ENCODE results near the gene ITIH4. TPM values are rescaled to one million over a fixed set of nuclear protein-coding genes. Genes with fewer than 3 reads are reported as not detected.

Gene ITIH4
- total and polyA plus RNA-seq, 2 of the 13 experiments (the other 11 are each of a cell fraction or from before 2014, with no cell fraction given): 2.7 to 5.3 TPM

DNA sequence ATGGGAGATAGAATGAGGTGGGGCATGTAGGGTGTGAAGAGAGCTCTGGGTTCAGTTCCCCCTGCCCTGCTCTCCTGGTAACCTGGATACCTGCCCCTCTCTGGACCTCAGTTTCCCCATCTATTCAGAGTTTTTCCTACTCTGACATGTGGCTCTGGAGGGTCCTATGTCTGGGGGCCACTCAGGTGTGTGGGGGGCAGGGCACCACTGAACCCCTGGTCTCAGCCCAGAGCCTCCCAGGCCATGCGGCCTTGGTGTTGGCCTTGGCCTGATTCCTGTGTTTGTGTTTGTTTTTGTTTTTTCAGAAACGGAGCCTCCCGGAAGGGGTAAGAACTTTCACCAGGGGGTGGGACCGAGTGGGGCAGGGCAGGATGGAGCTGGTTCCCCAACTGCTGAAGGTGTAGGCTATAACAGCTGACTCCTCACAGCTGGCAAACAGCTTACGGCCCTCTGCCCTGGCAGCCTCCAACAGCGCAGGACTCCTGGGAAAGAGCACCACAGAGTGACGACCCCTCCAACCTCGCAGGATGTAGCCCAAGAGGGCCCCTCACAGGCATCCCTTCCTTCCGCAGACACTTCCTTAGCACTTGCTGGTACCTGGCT lies 35.1 kb downstream of the ITIH4 start (continued):
- TF ChIP-seq, protein P1, sequence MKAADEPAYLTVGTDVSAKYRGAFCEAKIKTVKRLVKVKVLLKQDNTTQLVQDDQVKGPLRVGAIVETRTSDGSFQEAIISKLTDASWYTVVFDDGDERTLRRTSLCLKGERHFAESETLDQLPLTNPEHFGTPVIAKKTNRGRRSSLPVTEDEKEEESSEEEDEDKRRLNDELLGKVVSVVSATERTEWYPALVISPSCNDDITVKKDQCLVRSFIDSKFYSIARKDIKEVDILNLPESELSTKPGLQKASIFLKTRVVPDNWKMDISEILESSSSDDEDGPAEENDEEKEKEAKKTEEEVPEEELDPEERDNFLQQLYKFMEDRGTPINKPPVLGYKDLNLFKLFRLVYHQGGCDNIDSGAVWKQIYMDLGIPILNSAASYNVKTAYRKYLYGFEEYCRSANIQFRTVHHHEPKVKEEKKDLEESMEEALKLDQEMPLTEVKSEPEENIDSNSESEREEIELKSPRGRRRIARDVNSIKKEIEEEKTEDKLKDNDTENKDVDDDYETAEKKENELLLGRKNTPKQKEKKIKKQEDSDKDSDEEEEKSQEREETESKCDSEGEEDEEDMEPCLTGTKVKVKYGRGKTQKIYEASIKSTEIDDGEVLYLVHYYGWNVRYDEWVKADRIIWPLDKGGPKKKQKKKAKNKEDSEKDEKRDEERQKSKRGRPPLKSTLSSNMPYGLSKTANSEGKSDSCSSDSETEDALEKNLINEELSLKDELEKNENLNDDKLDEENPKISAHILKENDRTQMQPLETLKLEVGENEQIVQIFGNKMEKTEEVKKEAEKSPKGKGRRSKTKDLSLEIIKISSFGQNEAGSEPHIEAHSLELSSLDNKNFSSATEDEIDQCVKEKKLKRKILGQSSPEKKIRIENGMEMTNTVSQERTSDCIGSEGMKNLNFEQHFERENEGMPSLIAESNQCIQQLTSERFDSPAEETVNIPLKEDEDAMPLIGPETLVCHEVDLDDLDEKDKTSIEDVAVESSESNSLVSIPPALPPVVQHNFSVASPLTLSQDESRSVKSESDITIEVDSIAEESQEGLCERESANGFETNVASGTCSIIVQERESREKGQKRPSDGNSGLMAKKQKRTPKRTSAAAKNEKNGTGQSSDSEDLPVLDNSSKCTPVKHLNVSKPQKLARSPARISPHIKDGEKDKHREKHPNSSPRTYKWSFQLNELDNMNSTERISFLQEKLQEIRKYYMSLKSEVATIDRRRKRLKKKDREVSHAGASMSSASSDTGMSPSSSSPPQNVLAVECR (CRISPR knock-in tag; IDR thresholded peaks at IDR 0.05; ENCODE audit: borderline replicate concordance): peak; percentile 66; the same call in 1 of the 2 replicates
- TF ChIP-seq ARNT2 (CRISPR knock-in tag; IDR thresholded peaks at IDR 0.05; ENCODE audit: low read depth) (peak; percentile 77), RAD21 (CRISPR knock-in tag; IDR thresholded peaks at IDR 0.05) (no peak), TAF1 (CRISPR knock-in tag; IDR thresholded peaks at IDR 0.05) (no peak), ZNF12 (CRISPR knock-in tag; IDR thresholded peaks at IDR 0.05) (no peak), KAT8 (CRISPR knock-in tag; IDR thresholded peaks at IDR 0.05) (peak; percentile 64; the same call in 1 of the 2 replicates), BCL6 (CRISPR knock-in tag; IDR thresholded peaks at IDR 0.05) (peak; percentile 89), ARHGAP35 (CRISPR knock-in tag; IDR thresholded peaks at IDR 0.05; ENCODE audit: borderline replicate concordance) (no peak), NFIC (IDR thresholded peaks at IDR 0.05; ENCODE audit: low read length) (peak; percentile 49; the same call in 1 of the 2 replicates), ASH2L (IDR thresholded peaks at IDR 0.05; ENCODE audit: insufficient read length, low read depth, low read length) (peak; percentile 27), FOXA1 (IDR thresholded peaks at IDR 0.05) (no peak), FOXA1 (CRISPR knock-in tag; IDR thresholded peaks at IDR 0.05) (peak; percentile 38; the same call in 1 of the 2 replicates), HHEX (CRISPR knock-in tag; IDR thresholded peaks at IDR 0.05) (no peak), CC2D1A (CRISPR knock-in tag; IDR thresholded peaks at IDR 0.05) (0 out of 2 replicates have a peak, but pooled peaks have one; percentile 75), PITX1 (CRISPR knock-in tag; IDR thresholded peaks at IDR 0.05) (peak; percentile 77), RARG (CRISPR knock-in tag; IDR thresholded peaks at IDR 0.05; ENCODE audit: low read depth) (0 out of 2 replicates have a peak, but pooled peaks have one; percentile 35)
- TF ChIP-seq, protein P2, sequence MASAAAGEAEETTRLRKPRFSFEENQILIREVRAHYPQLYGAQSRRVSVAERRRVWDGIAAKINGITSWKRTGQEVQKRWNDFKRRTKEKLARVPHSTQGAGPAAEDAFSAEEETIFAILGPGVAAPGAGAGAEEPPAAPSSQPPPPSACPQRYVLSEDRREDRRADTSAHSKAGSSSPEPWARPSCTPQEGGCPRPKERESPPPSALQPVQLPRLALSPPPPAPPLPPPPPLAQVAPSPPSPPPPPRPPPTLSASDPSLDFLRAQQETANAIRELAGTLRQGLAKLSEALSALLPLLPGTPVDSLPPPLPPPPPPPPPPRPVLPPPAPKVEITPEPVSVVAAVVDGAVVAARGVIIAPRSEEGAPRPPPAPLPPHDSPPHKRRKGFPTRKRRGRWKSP (CRISPR knock-in tag; IDR thresholded peaks at IDR 0.05): 0 out of 2 replicates have a peak, but pooled peaks have one; percentile 2
- TF ChIP-seq, protein P3, sequence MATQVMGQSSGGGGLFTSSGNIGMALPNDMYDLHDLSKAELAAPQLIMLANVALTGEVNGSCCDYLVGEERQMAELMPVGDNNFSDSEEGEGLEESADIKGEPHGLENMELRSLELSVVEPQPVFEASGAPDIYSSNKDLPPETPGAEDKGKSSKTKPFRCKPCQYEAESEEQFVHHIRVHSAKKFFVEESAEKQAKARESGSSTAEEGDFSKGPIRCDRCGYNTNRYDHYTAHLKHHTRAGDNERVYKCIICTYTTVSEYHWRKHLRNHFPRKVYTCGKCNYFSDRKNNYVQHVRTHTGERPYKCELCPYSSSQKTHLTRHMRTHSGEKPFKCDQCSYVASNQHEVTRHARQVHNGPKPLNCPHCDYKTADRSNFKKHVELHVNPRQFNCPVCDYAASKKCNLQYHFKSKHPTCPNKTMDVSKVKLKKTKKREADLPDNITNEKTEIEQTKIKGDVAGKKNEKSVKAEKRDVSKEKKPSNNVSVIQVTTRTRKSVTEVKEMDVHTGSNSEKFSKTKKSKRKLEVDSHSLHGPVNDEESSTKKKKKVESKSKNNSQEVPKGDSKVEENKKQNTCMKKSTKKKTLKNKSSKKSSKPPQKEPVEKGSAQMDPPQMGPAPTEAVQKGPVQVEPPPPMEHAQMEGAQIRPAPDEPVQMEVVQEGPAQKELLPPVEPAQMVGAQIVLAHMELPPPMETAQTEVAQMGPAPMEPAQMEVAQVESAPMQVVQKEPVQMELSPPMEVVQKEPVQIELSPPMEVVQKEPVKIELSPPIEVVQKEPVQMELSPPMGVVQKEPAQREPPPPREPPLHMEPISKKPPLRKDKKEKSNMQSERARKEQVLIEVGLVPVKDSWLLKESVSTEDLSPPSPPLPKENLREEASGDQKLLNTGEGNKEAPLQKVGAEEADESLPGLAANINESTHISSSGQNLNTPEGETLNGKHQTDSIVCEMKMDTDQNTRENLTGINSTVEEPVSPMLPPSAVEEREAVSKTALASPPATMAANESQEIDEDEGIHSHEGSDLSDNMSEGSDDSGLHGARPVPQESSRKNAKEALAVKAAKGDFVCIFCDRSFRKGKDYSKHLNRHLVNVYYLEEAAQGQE (IDR thresholded peaks at IDR 0.05; ENCODE audit: borderline replicate concordance in 1 of 2, low read depth in 1 of 2, low read length in 2 of 2): peak in 1 of 2 experiments; percentile 52; a peak in 1 of 4 replicates
- TF ChIP-seq, protein P4, sequence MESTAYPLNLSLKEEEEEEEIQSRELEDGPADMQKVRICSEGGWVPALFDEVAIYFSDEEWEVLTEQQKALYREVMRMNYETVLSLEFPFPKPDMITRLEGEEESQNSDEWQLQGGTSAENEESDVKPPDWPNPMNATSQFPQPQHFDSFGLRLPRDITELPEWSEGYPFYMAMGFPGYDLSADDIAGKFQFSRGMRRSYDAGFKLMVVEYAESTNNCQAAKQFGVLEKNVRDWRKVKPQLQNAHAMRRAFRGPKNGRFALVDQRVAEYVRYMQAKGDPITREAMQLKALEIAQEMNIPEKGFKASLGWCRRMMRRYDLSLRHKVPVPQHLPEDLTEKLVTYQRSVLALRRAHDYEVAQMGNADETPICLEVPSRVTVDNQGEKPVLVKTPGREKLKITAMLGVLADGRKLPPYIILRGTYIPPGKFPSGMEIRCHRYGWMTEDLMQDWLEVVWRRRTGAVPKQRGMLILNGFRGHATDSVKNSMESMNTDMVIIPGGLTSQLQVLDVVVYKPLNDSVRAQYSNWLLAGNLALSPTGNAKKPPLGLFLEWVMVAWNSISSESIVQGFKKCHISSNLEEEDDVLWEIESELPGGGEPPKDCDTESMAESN (CRISPR knock-in tag; conservative IDR thresholded peaks at IDR 0.05): peak; percentile 57

All from HepG2 (cell line).